ELR (cell line): Measurements from ENCODE around the gene COL9A3.
A peak's percentile ranks its signal among the peaks of the same experiment; 100 is the strongest.

Experiments
- DNase-seq: peaks from one replicate; pipeline ENCODE4 v3.0.0-alpha.2; 2015; ENCODE audit warnings: low read depth

The COL9A3 gene

DNA sequence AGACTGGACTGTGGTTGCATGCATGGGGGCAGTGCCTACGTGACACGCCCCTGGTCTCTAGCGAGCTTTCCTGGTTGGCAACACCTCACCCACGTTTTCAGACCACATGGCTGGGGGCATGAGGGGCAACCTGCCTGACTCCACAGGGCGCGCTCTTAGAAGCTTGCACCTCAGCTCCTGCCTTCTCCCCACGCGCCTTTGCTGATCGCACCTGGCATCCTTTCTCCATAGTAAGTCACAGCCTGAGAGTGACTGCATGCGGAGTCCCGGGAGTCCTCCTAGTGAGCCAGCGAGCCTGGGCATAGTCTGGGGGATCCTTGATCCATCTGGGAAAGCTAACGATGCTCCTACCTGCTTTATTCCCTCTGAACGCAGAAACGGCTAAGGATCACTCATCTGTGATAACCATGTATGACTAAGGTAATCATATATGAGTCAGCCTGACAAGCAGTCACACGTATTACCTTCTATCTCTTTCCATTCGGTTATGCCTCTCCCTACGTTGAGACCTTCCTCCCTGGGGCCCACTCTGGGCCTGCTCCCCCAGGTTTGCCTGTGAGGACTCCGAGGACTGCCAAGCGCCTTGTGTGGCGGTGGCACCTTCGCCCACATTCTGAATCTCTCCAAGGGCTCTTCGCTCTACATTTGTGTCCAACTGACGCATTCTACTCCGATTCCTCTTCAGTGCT, 40.2 kb downstream of the COL9A3 start:
- peak; percentile 38 for DNase-seq

DNA sequence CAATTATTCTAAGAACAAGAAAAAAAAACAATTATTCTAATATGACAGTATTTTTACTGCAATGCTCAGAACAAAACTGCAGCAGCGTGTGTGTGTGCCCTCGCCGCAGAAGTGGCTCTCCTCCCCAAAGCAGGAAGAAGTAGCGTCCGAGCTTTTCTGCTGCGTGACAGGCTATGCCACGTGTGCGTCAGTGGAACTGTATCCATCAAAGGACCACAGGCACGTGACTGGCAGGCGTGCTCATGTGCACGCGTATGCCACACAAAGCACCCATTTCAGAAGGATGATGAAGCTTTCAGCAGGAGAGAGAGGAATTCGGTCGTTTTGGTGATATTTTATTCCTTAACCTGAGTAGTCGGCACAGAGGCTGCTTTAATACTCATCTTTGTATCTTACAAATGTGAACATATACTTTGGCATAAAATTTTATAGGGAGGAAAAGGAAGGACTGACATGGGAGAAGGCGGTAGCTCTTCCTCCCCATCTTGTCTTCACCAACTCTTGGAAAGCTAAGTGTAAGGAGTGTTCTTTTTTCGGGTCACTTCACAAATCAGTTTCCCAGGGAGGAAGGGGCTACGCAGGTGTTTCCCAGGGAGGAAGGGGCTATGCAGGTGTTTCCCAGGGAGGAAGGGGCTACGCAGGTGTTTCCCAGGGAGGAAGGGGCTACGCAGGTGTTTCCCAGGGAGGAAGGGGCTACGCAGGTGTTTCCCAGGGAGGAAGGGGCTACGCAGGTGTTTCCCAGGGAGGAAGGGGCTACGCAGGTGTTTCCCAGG, 41.4 kb downstream of the COL9A3 start:
- DNase-seq, result no peak

- no peak for DNase-seq
Observed at GRCh38 chr20:62859721-62860120, 42.9 kb downstream of the COL9A3 start.

DNA sequence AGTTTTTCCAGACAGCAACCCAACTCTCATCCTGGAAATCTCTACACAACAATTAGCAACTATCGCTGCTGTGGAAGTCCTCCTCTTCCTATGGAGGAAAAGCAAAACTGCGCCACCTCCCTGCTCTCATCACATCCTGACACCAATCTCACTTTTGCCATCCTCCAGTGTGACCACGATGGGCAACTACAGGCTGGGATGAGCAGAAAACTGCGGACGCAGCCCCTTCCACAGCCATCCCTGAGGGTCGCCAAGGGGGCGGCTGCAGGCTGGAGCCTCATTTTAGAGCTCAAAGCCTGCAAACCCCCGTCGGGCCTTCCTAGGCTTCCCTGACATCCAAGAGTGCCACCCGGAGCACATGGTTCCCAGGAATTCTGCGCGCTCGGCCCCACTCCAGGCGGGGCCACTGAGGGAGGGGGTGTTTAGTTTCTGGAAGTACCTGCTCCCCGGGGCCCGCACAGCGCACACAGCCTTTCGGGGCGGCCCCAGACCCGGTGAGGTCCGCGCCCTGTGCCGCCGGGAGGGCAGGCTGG, 43.6 kb downstream of the COL9A3 start:
- DNase-seq, result peak; percentile 68

GRCh38 chr20:62860924-62861691, 44.3 kb downstream of the COL9A3 start:
- DNase-seq, result peak; percentile 49

DNA sequence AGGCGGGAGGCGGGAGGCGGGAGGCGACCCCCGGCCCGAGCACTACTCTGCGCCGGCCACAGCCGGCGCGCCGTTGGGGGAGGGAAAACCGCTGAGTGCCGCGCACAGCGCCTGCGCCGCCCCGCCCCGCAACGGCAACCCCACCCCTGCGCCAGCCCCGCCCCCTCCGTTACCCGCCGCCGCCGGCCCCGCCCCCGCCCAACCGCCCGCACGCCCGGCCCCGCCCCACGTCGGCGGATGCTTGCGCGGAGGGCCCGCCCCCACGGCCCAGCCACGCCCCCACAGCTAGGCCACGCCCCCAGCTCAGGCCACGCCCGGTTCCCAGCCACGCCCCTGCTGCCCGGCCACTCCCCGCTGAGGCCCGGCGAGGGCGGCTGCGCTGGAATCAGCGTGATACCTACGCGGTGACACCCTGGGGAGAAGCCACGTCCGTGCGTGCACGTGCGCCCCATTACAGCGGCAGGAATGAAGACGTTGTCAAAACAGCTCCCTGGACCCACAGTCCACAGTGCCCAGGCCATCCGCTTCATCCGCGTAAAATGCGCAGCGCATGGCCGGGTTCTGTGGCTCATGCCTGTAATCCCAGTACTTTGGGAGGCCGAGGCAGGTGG, 45.0 kb downstream of the COL9A3 start, which contains the start of gene TCFL5:
Gene TCFL5, minus strand, starts transcription at position 97 of the 611 bp plus-strand sequence. CDS start 152 bp downstream, outside the sequence.
- DNase-seq, result peak; percentile 86

DNA sequence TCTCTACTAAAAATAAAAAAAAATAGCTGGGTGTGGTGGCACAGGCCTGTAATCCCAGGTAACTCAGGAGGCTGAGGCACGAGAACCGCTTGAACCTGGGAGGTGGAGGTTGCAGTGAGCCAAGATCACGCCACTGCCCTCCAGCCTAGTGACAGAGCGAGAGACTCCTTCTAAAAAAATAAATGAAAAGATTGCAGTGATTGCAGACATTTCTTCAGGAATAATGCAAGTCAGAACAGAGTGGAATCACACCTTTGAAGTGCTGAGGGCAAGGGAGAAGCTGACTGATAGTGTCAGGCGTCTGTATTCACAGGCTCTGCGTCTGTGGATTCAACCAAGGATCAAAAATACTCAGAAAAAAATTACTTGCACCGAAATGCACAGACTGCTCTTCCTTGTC, 47.4 kb downstream of the COL9A3 start:
- no peak for DNase-seq

GRCh38 chr20:62872184-62872847, 55.5 kb downstream of the COL9A3 start:
- no peak for DNase-seq

- no peak for DNase-seq
Observed at GRCh38 chr20:62872862-62873261, 56.0 kb downstream of the COL9A3 start.

DNA sequence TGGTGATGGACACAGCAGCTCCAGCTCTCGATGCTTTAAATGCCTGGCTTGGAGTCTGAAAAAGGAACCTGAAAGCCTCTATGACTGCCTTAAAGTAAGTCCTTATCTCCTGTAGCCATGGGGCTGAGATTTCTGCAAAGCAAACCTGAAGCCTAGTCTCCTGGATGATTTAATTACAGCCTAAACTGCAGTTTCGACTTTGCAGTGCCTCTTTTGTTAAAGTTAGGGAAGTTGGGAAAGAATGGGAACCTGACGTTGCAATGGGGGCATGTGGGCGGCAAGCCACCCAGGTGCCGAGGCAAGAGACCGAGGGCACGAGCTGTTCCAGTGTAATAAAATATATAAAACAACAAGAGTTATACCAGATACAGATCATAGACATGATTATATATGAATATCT, 56.4 kb downstream of the COL9A3 start:
- no peak for DNase-seq

- peak; percentile 78 for DNase-seq
Observed at GRCh38 chr20:62873681-62874031, 56.8 kb downstream of the COL9A3 start.

GRCh38 chr20:62874964-62875344, 58.1 kb downstream of the COL9A3 start:
- no peak for DNase-seq

GRCh38 chr20:62875419-62876361, 58.8 kb downstream of the COL9A3 start:
- DNase-seq, result peak; percentile 86

DNA sequence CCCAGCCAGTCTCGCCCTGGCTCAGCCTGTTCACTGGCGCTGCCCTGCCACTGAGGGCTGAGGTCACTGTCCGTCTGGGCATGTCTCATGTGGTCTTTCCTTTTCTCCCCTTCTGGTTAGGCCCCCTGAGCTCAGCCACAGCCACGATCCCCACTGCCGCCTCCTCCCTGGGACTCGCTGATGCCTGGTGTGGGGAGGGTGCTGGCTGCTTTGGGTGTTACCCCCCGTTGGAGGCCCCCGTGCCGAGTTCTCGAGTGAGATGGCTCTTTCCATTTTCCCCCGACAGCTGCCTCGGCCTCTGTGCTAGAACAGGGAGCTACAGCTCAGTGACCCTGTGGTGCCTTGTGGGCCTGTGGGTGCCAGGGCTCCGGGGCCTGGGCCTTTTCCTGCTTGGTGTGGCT, 59.7 kb downstream of the COL9A3 start:
- no peak for DNase-seq

GRCh38 chr20:62876902-62877816, 60.3 kb downstream of the COL9A3 start:
- no peak for DNase-seq

DNA sequence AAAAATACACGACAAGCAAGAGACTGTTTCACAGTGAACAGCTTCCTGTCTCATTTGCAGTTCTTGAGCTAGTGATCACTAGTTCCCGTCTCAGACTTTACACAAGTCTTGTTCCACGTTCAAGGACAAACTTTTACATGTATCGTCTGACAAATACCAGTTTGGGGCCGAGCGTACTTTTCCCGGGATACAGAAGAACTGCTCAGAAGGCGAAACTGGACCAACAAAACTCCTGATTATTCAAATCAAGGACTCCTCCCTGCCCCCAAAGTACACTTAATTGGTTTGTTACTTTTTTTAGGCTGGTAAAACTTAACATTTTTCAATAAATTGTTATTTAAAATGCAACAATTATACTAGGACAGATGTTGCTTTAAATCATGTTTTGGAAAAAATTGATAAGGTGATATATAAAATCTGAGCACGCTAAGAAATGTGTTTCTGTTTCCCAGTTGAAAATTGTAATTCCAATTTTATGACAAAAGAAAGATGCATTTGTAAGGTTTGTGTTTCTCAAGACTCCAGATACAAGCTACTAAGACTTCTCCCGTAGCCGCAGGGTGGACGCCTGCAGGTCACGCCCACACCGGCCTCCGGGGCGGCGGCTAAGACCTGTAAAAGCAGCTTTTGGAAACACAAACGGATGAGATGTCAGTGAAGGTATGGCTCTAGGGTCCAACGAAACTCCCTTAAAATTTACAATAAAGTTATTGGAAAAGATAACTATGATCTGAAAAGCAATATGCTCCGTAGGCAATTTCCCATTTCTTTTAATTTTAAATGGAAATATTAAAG, 61.6 kb downstream of the COL9A3 start:
- DNase-seq, result no peak

GRCh38 chr20:62879275-62880146, 62.7 kb downstream of the COL9A3 start:
- DNase-seq, result no peak
